Stimulated activated naive CD8-positive, alpha-beta T cell treated with anti-CD3 and anti-CD28 coated beads, Interleukin-15, amount 100 ng/mL, for 72 hours (primary cell): ENCODE measurements around the gene CHTF8.
"Not testable (repeated sequence)": the region's sequence is repeated elsewhere in the genome, so short reads cannot be mapped to it uniquely, and the experiment has no call there.

Experiments used
- ATAC-seq: fragments of 150-1000 bp; cut with Tn5 transposase; 2 replicates; pipeline ENCODE4 v1.10.0; 2021; ENCODE audit warnings: mild to moderate bottlenecking, moderate library complexity
- DNase-seq, 2 donors: peaks; one replicate each; pipeline ENCODE4 v3.0.0; 2021 to 2022
- H3K27ac Mint-ChIP-seq, 2 donors: one replicate each; pipeline ENCODE4 v1.8.0; 2022; ENCODE audit warnings: mild to moderate bottlenecking in 2 of 2, mixed read lengths in 2 of 2, moderate library complexity in 2 of 2
- H3K27me3 Mint-ChIP-seq: one replicate; pipeline ENCODE4 v1.8.0; 2022; ENCODE audit warnings: mixed read lengths
- H3K4me1 Mint-ChIP-seq: one replicate; pipeline ENCODE4 v1.8.0; 2022; ENCODE audit warnings: mild to moderate bottlenecking, mixed read lengths
- H3K4me3 Mint-ChIP-seq, 2 donors: one replicate each; pipeline ENCODE4 v1.8.0; 2022; ENCODE audit warnings: mild to moderate bottlenecking in 2 of 2, mixed read lengths in 2 of 2, moderate library complexity in 1 of 2
- H3K9me3 Mint-ChIP-seq, 2 donors: one replicate each; pipeline ENCODE4 v1.8.0; 2022; ENCODE audit warnings: mixed read lengths in 2 of 2

CHTF8 gene

GRCh38 chr16:69150146-69150865, 17.9 kb upstream of the CHTF8 start:
- no peaks in the 10 kb centered on the region for H3K9me3 Mint-ChIP-seq
- peak; percentile 33 to 34 for DNase-seq
- peak; percentile 84 for ATAC-seq
- H3K4me3 Mint-ChIP-seq, result no peak overlapping the region
- no peaks in the 10 kb centered on the region for H3K4me1 Mint-ChIP-seq
- no peaks in the 10 kb centered on the region for H3K27me3 Mint-ChIP-seq
- peak overlapping the region in 1 of 2 donors; percentile 30 for H3K27ac Mint-ChIP-seq

GRCh38 chr16:69149621-69150020, 17.2 kb upstream of the CHTF8 start:
- DNase-seq, H3K4me1 Mint-ChIP-seq, H3K9me3 Mint-ChIP-seq, H3K27me3 Mint-ChIP-seq, ATAC-seq, H3K4me3 Mint-ChIP-seq, H3K27ac Mint-ChIP-seq: not testable (repeated sequence)

- no peak for DNase-seq
- peaks cover 15% of the 10 kb centered on the region for H3K4me1 Mint-ChIP-seq
- no peak for ATAC-seq
- H3K9me3 Mint-ChIP-seq, result no peaks in the 10 kb centered on the region
- no peak overlapping the region for H3K4me3 Mint-ChIP-seq
- H3K27me3 Mint-ChIP-seq, result no peaks in the 10 kb centered on the region
- H3K27ac Mint-ChIP-seq, result peak overlapping the region in 1 of 2 donors; percentile 74
Measured at GRCh38 chr16:69145658-69146057, 13.3 kb upstream of the CHTF8 start.

- Mint-ChIP-seq H3K4me3 (no peak overlapping the region), H3K27ac (peak overlapping the region in 1 of 2 donors; percentile 3), H3K4me1 (peaks cover 16% of the 10 kb centered on the region), H3K9me3 (no peaks in the 10 kb centered on the region), H3K27me3 (no peaks in the 10 kb centered on the region)
- ATAC-seq (no peak), DNase-seq (no peak)
Measured at GRCh38 chr16:69143116-69143515, 10.7 kb upstream of the CHTF8 start.

GRCh38 chr16:69141936-69142335, 9.5 kb upstream of the CHTF8 start:
- Mint-ChIP-seq H3K4me1 (peaks cover 22% of the 10 kb centered on the region), H3K27ac (no peak overlapping the region), H3K4me3 (no peak overlapping the region), H3K9me3 (no peaks in the 10 kb centered on the region), H3K27me3 (no peaks in the 10 kb centered on the region)
- no peak for ATAC-seq
- DNase-seq, result no peak

GRCh38 chr16:69141014-69141413, 8.6 kb upstream of the CHTF8 start:
- no peaks in the 10 kb centered on the region for H3K9me3 Mint-ChIP-seq
- no peak for ATAC-seq
- no peak overlapping the region for H3K4me3 Mint-ChIP-seq
- H3K27me3 Mint-ChIP-seq, result no peaks in the 10 kb centered on the region
- H3K4me1 Mint-ChIP-seq, result peaks cover 31% of the 10 kb centered on the region
- no peak overlapping the region for H3K27ac Mint-ChIP-seq
- DNase-seq, result no peak

GRCh38 chr16:69139464-69139863, 7.1 kb upstream of the CHTF8 start:
- H3K9me3 Mint-ChIP-seq, ATAC-seq: not testable (repeated sequence)
- H3K4me1 Mint-ChIP-seq, result peaks cover 42% of the 10 kb centered on the region

GRCh38 chr16:69138608-69139007, 6.2 kb upstream of the CHTF8 start:
- peaks cover 50% of the 10 kb centered on the region for H3K4me1 Mint-ChIP-seq
- ATAC-seq, result no peak

More at GRCh38 chr16:69139464-69139863, 7.1 kb upstream of the CHTF8 start:
- not testable (repeated sequence) for H3K4me3 Mint-ChIP-seq, DNase-seq, H3K27me3 Mint-ChIP-seq, H3K27ac Mint-ChIP-seq

GRCh38 chr16:69133373-69133954, 1.1 kb upstream of the CHTF8 start:
- no peaks in the 10 kb centered on the region for H3K27me3 Mint-ChIP-seq
- ATAC-seq, result no peak
- H3K27ac Mint-ChIP-seq, result peak overlapping the region; percentile 93 to 97
- H3K9me3 Mint-ChIP-seq, result no peaks in the 10 kb centered on the region
- DNase-seq, result no peak
- H3K4me3 Mint-ChIP-seq, result peak overlapping the region; percentile 91 to 96
- peaks cover 73% of the 10 kb centered on the region for H3K4me1 Mint-ChIP-seq

More at GRCh38 chr16:69138608-69139007, 6.2 kb upstream of the CHTF8 start:
- Mint-ChIP-seq H3K27me3 (no peaks in the 10 kb centered on the region), H3K27ac (no peak overlapping the region), H3K4me3 (no peak overlapping the region), H3K9me3 (no peaks in the 10 kb centered on the region)
- DNase-seq, result no peak

- Mint-ChIP-seq H3K4me3 (peak overlapping the region; percentile 91 to 96), H3K9me3 (no peaks in the 10 kb centered on the region), H3K4me1 (peaks cover 78% of the 10 kb centered on the region), H3K27ac (peak overlapping the region; percentile 92 to 96), H3K27me3 (no peaks in the 10 kb centered on the region)
- ATAC-seq (peak; percentile 69), DNase-seq (peak in 1 of 2 donors; percentile 75)
Measured at GRCh38 chr16:69131839-69132423, 457 bp downstream of the CHTF8 start.

GRCh38 chr16:69131167-69131838, 1.1 kb downstream of the CHTF8 start:
- ATAC-seq (no peak), DNase-seq (no peak)
- no peaks in the 10 kb centered on the region for H3K9me3 Mint-ChIP-seq
- peaks cover 79% of the 10 kb centered on the region for H3K4me1 Mint-ChIP-seq
- H3K27me3 Mint-ChIP-seq, result no peaks in the 10 kb centered on the region
- peak overlapping the region; percentile 92 to 96 for H3K27ac Mint-ChIP-seq
- peak overlapping the region; percentile 91 to 96 for H3K4me3 Mint-ChIP-seq

- ATAC-seq (no peak), DNase-seq (no peak)
- Mint-ChIP-seq H3K4me1 (peaks cover 81% of the 10 kb centered on the region), H3K4me3 (peak overlapping the region in 1 of 2 donors; percentile 91), H3K27me3 (no peaks in the 10 kb centered on the region), H3K27ac (no peak overlapping the region), H3K9me3 (no peaks in the 10 kb centered on the region)
Measured at GRCh38 chr16:69130461-69130860, 1.9 kb downstream of the CHTF8 start.

GRCh38 chr16:69127966-69128510, 4.3 kb downstream of the CHTF8 start:
- DNase-seq (no peak), ATAC-seq (no peak)
- Mint-ChIP-seq H3K27me3 (no peaks in the 10 kb centered on the region), H3K27ac (peak overlapping the region in 1 of 2 donors; percentile 60), H3K9me3 (no peaks in the 10 kb centered on the region), H3K4me3 (no peak overlapping the region), H3K4me1 (peaks cover 65% of the 10 kb centered on the region)

- ATAC-seq, H3K4me3 Mint-ChIP-seq, DNase-seq, H3K27me3 Mint-ChIP-seq, H3K9me3 Mint-ChIP-seq: not testable (repeated sequence)
- H3K27ac Mint-ChIP-seq, result peak overlapping the region in 1 of 2 donors; percentile 74
- H3K4me1 Mint-ChIP-seq, result peaks cover 63% of the 10 kb centered on the region
Measured at GRCh38 chr16:69126801-69127200, 5.6 kb downstream of the CHTF8 start.

- Mint-ChIP-seq H3K27ac (no peak overlapping the region), H3K9me3 (no peaks in the 10 kb centered on the region), H3K4me1 (peaks cover 58% of the 10 kb centered on the region), H3K4me3 (no peak overlapping the region), H3K27me3 (no peaks in the 10 kb centered on the region)
- DNase-seq (no peak), ATAC-seq (no peak)
Measured at GRCh38 chr16:69126221-69126620, 6.2 kb downstream of the CHTF8 start.
